CD8-positive, alpha-beta memory T cell (primary cell): Measurements from ENCODE around the gene KCNN4. TPM values are rescaled to one million over a fixed set of nuclear protein-coding genes. Genes with fewer than 3 reads are reported as not detected.

ENCODE experiments used
- CTCF ChIA-PET: fragments of 350-600 bp; sonication (Branson Sonifier 250); formaldehyde crosslinking; loops from one replicate; lab custom pipeline; 2021; ENCODE audit warnings: antibody characterized with exemption; lab: Charles Lee
- POLR2A ChIA-PET: fragments of 350-600 bp; sonication (Branson Sonifier 250); formaldehyde crosslinking; loops from one replicate; lab custom pipeline; 2021; ENCODE audit warnings: antibody characterized with exemption; lab: Charles Lee
- DNase-seq, 5 donors: peaks; one replicate each; pipeline versions ENCODE4 v3.0.0 to v3.0.0-alpha.2; 2020 to 2022; ENCODE audit warnings: mixed read lengths in 1 of 5
- H3K27ac ChIP-seq: one replicate; pipeline ENCODE4 v1.7.0; 2013; ENCODE audit warnings: low read depth, mild to moderate bottlenecking, low read length, moderate library complexity
- H3K27me3 ChIP-seq: 2 replicates; pipeline ENCODE4 v1.7.0; 2013; ENCODE audit warnings: low read length, mild to moderate bottlenecking; ENCODE audit not compliant: insufficient read depth, poor library complexity, severe bottlenecking
- H3K36me3 ChIP-seq: 2 replicates; pipeline ENCODE4 v1.7.0; 2013; ENCODE audit warnings: mild to moderate bottlenecking, low read length, moderate library complexity; ENCODE audit not compliant: insufficient read depth
- H3K4me1 ChIP-seq: 2 replicates; pipeline ENCODE4 v1.7.0; 2013; ENCODE audit warnings: mild to moderate bottlenecking, low read length, moderate library complexity; ENCODE audit not compliant: insufficient read depth
- H3K4me3 ChIP-seq: 2 replicates; pipeline ENCODE4 v1.7.0; 2013; ENCODE audit warnings: mild to moderate bottlenecking, low read length
- H3K9me3 ChIP-seq: 2 replicates; pipeline ENCODE4 v1.7.0; 2013; ENCODE audit warnings: mild to moderate bottlenecking, low read length
- H3K27ac Mint-ChIP-seq, 8 donors: one replicate each; pipeline ENCODE4 v1.8.0; 2020 to 2021; ENCODE audit warnings: mixed read lengths in 8 of 8, mild to moderate bottlenecking in 6 of 8, inconsistent platforms in 3 of 8, moderate library complexity in 3 of 8
- H3K27me3 Mint-ChIP-seq, 2 donors: one replicate each; pipeline ENCODE4 v1.8.0; 2020 to 2021; ENCODE audit warnings: mixed read lengths in 2 of 2, mild to moderate bottlenecking in 1 of 2, moderate library complexity in 1 of 2
- H3K36me3 Mint-ChIP-seq, 3 donors: one replicate each; pipeline ENCODE4 v1.8.0; 2020 to 2021; ENCODE audit warnings: mixed read lengths in 3 of 3, inconsistent platforms in 1 of 3, mild to moderate bottlenecking in 1 of 3
- H3K4me1 Mint-ChIP-seq, 3 donors: one replicate each; pipeline ENCODE4 v1.8.0; 2020 to 2021; ENCODE audit warnings: mixed read lengths in 3 of 3, inconsistent platforms in 1 of 3, mild to moderate bottlenecking in 1 of 3
- H3K4me3 Mint-ChIP-seq, 7 donors: one replicate each; pipeline ENCODE4 v1.8.0; 2020 to 2021; ENCODE audit warnings: mixed read lengths in 7 of 7, mild to moderate bottlenecking in 6 of 7, moderate library complexity in 4 of 7, inconsistent platforms in 2 of 7
- H3K9me3 Mint-ChIP-seq, 5 donors: one replicate each; pipeline ENCODE4 v1.8.0; 2020 to 2022; ENCODE audit warnings: mixed read lengths in 5 of 5, mild to moderate bottlenecking in 3 of 5, moderate library complexity in 2 of 5, inconsistent platforms in 1 of 5
- polyA plus RNA-seq: library from polyadenylated mRNA; unstranded; fragments of 300-500 nt; fragmentation: Illumina TruSeq; gene quantifications from one replicate; pipeline ENCODE4 v1.2.3, GENCODE V29; 2021
- total RNA-seq, 2 experiments: library from RNA; stranded (reverse); gene quantifications; one replicate each; pipeline ENCODE4 v1.2.3, GENCODE V29; 2021

The KCNN4 gene
- total and polyA plus RNA-seq, 3 experiments from 2014 or later, result 8.3 to 97.6 (median 93.8) TPM

DNA sequence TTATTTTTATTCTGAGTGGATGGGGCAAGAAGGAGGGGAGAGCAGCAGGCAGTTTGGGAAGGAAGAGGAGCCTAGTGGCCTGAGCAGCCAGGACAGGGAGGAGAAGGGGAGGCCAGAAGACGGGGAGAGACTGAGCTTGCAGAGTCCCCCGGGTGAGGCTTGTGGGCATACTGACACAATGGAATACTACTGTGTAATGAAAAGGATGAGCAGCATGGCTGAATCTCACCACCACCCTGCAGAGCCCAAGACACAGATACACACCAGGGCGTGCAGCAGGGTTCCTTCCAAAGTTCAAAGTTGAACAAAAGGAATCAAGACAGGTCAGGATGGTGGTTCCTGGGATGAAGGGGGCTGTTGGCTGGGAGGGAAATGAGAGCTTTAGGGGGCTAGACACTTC, 18.0 kb downstream of the KCNN4 start:
- H3K27me3 ChIP-seq, result no peaks in the 10 kb centered on the region
- H3K36me3 ChIP-seq, result no peaks in the 10 kb centered on the region
- peaks cover 0 to 5% (median 1%) of the 10 kb centered on the region in 3 donors for H3K36me3 Mint-ChIP-seq
- H3K4me3 Mint-ChIP-seq, result peak overlapping the region in 1 of 7 donors; percentile 14
- POLR2A ChIA-PET, result no interaction called here
- CTCF ChIA-PET, result interaction anchor here (0.8 to 3.1 kb wide), 5 partner anchors 15 to 94 kb away, joined by 3 to 13 read pairs (median 5); no protein-coding TSS in a partner anchor
- H3K27ac Mint-ChIP-seq, result peak overlapping the region in 6 of 8 donors; percentile 6 to 74 (median 46)
- no peaks in the 10 kb centered on the region for H3K9me3 ChIP-seq
- H3K4me1 Mint-ChIP-seq, result peaks cover 35 to 39% (median 36%) of the 10 kb centered on the region in 3 donors
- H3K9me3 Mint-ChIP-seq, result no peaks in the 10 kb centered on the region
- H3K27me3 Mint-ChIP-seq, result peaks cover 0 to 3% of the 10 kb centered on the region in 2 donors
- peaks cover 34% of the 10 kb centered on the region for H3K4me1 ChIP-seq
- H3K27ac ChIP-seq, result no peak overlapping the region
- no peak for DNase-seq
- H3K4me3 ChIP-seq, result no peak overlapping the region

DNA sequence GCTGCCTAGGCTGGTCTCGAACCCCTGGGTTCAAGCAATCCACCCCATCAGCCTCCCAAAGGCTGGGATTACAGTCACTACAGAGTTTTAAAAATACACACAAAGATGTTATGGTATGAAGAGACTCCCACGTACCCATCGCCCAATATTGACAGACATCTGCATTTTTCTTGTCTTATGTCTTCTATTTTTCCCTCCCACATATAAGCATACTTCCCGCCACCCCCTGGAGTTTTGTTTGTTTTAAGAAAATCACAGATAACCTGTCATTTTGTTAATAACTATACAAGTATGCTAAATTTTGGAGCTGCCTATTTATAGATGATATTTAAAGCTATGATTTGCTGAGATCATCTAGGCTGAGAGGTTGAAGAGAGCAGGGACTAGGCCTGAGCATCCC, 19.8 kb downstream of the KCNN4 start:
- H3K27ac Mint-ChIP-seq, result peak overlapping the region in 1 of 8 donors; percentile 35
- no peak overlapping the region for H3K4me3 Mint-ChIP-seq
- CTCF ChIA-PET, result interaction anchor here (3.1 kb wide), 1 partner anchor 17 kb away, joined by 13 read pairs; no protein-coding TSS in a partner anchor
- POLR2A ChIA-PET, result no interaction called here
- peaks cover 21% of the 10 kb centered on the region for H3K4me1 ChIP-seq
- H3K4me3 ChIP-seq, result no peak overlapping the region
- H3K36me3 Mint-ChIP-seq, result peaks cover 0 to 2% (median 1%) of the 10 kb centered on the region in 3 donors
- no peaks in the 10 kb centered on the region for H3K9me3 Mint-ChIP-seq
- no peaks in the 10 kb centered on the region for H3K27me3 ChIP-seq
- no peak for DNase-seq
- peaks cover 27 to 29% (median 29%) of the 10 kb centered on the region in 3 donors for H3K4me1 Mint-ChIP-seq
- peaks cover 0 to 3% of the 10 kb centered on the region in 2 donors for H3K27me3 Mint-ChIP-seq
- no peak overlapping the region for H3K27ac ChIP-seq
- H3K9me3 ChIP-seq, result no peaks in the 10 kb centered on the region
- no peaks in the 10 kb centered on the region for H3K36me3 ChIP-seq

DNA sequence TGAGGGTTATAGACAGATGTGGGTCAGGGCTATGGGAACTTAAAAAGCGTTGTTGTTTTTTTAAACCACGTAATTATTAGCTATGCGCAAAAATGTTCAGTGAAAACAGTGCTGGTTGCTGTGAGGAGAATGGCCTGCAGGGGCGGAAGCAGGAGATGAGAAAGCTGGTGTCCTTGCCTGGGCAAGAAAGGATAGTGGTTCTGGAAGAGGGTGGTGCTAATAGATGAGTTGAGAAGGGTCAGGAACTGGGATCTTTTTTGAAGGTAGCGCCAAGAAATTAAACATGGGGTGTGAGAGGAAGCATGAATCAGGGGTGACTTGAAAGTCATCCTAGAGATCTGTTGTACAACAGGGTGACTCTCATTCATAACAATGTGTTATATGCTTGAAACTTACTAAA, 21.3 kb downstream of the KCNN4 start:
- POLR2A ChIA-PET, result no interaction called here
- H3K4me1 ChIP-seq, result peaks cover 10% of the 10 kb centered on the region
- Mint-ChIP-seq H3K9me3 (peaks cover 0 to 4% (median 0%) of the 10 kb centered on the region in 5 donors), H3K4me1 (peaks cover 24 to 27% (median 24%) of the 10 kb centered on the region in 3 donors), H3K27me3 (peaks cover 0 to 6% of the 10 kb centered on the region in 2 donors), H3K4me3 (no peak overlapping the region), H3K36me3 (peaks cover 0 to 7% (median 0%) of the 10 kb centered on the region in 3 donors), H3K27ac (peak overlapping the region in 1 of 8 donors; percentile 72)
- no peaks in the 10 kb centered on the region for H3K27me3 ChIP-seq
- CTCF ChIA-PET, result interaction anchor here (1.3 kb wide), 1 partner anchor 14 kb away, joined by 3 read pairs; no protein-coding TSS in a partner anchor
- DNase-seq, result no peak
- no peaks in the 10 kb centered on the region for H3K9me3 ChIP-seq
- no peak overlapping the region for H3K27ac ChIP-seq
- no peaks in the 10 kb centered on the region for H3K36me3 ChIP-seq
- H3K4me3 ChIP-seq, result no peak overlapping the region

DNA sequence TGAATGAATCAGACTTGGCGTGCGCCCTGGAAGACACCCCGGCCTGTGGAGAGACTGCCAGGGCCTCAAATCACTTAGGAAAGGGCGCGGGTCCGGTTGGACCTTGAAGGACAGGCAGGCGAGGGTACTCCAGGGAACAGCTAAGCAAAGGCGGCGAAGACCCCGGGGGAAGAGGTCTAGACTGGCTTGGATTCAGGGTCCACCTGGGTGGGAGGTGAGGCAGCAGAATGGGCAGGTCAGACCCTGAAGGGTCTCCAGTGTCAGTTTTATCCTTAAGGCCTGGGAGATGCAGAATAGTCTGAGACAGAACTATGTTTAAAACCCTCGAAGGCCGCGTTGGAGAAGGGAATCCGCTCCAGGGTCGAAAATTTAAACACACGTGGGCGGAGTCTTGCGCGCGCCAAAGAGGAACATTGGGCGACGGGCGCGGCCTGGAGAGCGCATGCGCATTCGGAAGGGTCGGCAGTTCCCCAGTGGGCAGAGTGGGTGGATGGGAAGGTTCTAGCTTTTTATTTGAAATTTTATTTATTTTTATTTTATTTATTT, 25.4 kb downstream of the KCNN4 start:
- Mint-ChIP-seq H3K27me3 (peaks cover 0 to 5% of the 10 kb centered on the region in 2 donors), H3K4me1 (peaks cover 38 to 47% (median 41%) of the 10 kb centered on the region in 3 donors), H3K4me3 (peak overlapping the region; percentile 92 to 98 (median 97)), H3K27ac (peak overlapping the region; percentile 98 to 99 (median 98)), H3K9me3 (peaks cover 0 to 4% (median 0%) of the 10 kb centered on the region in 5 donors), H3K36me3 (peaks cover 0 to 25% (median 3%) of the 10 kb centered on the region in 3 donors)
- CTCF ChIA-PET, result interaction anchor here (1.0 to 4.2 kb wide), 4 partner anchors 10 to 30 kb away, joined by 3 to 27 read pairs (median 8); no protein-coding TSS in a partner anchor
- Histone ChIP-seq H3K27ac (peak overlapping the region; percentile 94), H3K9me3 (no peaks in the 10 kb centered on the region), H3K4me1 (peaks cover 33% of the 10 kb centered on the region), H3K4me3 (peak overlapping the region; percentile 99), H3K36me3 (peaks cover 3% of the 10 kb centered on the region), H3K27me3 (no peaks in the 10 kb centered on the region)
- POLR2A ChIA-PET, result interaction anchor here (1.0 to 2.9 kb wide), 4 partner anchors 10 to 87 kb away, joined by 5 to 19 read pairs (median 8); partner anchors contain the start of gene KCNN4
- DNase-seq, result peak; percentile 67 to 84 (median 75)

DNA sequence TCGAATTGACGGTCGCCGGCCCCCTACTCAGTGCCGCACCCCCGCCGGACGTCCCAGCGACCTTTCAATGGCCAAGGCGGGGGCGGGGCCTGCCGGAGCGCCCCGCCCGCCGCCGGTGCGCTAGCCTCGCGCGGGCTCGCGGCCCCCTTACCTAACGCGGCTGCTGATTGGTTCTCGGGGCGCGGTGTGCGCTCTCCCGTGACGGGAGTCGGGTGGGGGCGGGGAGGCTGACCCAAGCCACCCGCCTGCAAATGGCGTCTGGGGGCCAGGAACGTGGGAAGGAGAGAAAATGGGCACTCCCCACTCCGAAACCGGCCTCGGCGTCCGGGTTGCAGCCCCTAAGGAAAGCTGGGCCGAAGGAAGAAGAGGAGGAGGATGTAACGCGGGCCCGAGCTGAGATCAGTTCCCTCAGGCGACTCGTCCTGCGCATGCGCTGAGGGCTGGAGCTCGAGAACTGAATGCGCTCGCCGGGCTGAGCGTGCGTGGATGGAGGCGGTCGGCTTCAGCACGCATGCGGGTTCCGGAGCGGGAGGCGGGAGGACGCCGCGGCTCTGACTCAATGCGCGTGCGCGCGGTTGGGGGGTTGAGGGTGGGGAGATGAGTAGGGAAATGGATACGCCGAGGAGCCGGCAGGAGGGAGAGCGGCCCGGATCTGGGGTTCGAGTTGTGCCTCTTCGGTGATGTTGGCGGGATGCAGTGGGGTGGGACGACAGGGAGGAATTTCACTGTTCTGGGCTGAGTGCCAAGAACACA, 26.1 kb downstream of the KCNN4 start, which contains the start of gene SMG9:
Gene SMG9 (minus strand): TSS at position 460 of the 753 bp plus-strand sequence. CDS start 4,221 bp downstream, outside the sequence.
- peak; percentile 98 to 99 (median 99) for DNase-seq
- Mint-ChIP-seq H3K4me1 (peaks cover 38 to 53% (median 45%) of the 10 kb centered on the region in 3 donors), H3K4me3 (peak within 1 kb of the TSS; percentile 92 to 98 (median 97)), H3K27me3 (peaks cover 0 to 5% of the 10 kb centered on the region in 2 donors), H3K27ac (peak within 1 kb of the TSS; percentile 98 to 99 (median 98)), H3K9me3 (peaks cover 0 to 4% (median 0%) of the 10 kb centered on the region in 5 donors), H3K36me3 (peaks cover 0 to 32% (median 6%) of the 10 kb centered on the region in 3 donors)
- H3K9me3 ChIP-seq, result no peaks in the 10 kb centered on the region
- peaks cover 9% of the 10 kb centered on the region for H3K36me3 ChIP-seq
- H3K4me3 ChIP-seq, result peak within 1 kb of the TSS; percentile 99
- CTCF ChIA-PET, result interaction anchor here (1.0 to 4.2 kb wide), 4 partner anchors 9 to 30 kb away, joined by 3 to 27 read pairs (median 8); no protein-coding TSS in a partner anchor
- POLR2A ChIA-PET, result interaction anchor here (0.8 to 2.9 kb wide), 5 partner anchors 11 to 199 kb away, joined by 3 to 19 read pairs (median 7); partner anchors contain the start of gene KCNN4
- H3K27ac ChIP-seq, result peak within 1 kb of the TSS; percentile 94
- no peaks in the 10 kb centered on the region for H3K27me3 ChIP-seq
- H3K4me1 ChIP-seq, result peaks cover 33% of the 10 kb centered on the region

DNA sequence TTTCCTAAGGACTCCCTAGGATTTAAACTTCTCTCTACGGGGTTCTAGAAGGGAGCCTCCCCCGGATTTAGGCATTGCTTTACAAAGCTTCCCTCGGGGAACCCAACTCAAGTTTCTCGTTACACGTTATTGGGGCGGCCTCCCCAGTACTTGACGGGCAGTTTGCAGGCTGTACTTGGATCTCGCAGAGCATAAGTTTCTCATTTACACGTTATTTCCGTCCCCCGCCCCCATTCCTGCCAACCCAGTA, 26.6 kb downstream of the KCNN4 start:
- Mint-ChIP-seq H3K4me3 (peak overlapping the region; percentile 92 to 98 (median 97)), H3K36me3 (peaks cover 0 to 37% (median 8%) of the 10 kb centered on the region in 3 donors), H3K9me3 (peaks cover 0 to 4% (median 0%) of the 10 kb centered on the region in 5 donors), H3K27me3 (peaks cover 0 to 5% of the 10 kb centered on the region in 2 donors), H3K4me1 (peaks cover 38 to 53% (median 45%) of the 10 kb centered on the region in 3 donors), H3K27ac (peak overlapping the region; percentile 89 to 99 (median 98))
- Histone ChIP-seq H3K4me3 (peak overlapping the region; percentile 99), H3K4me1 (peaks cover 33% of the 10 kb centered on the region), H3K27me3 (no peaks in the 10 kb centered on the region), H3K27ac (peak overlapping the region; percentile 94), H3K36me3 (peaks cover 13% of the 10 kb centered on the region), H3K9me3 (no peaks in the 10 kb centered on the region)
- ChIA-PET POLR2A (interaction anchor here (0.6 to 2.9 kb wide), 5 partner anchors 11 to 199 kb away, joined by 3 to 19 read pairs (median 5); partner anchors contain the start of gene KCNN4), CTCF (interaction anchor here (1.0 to 4.2 kb wide), 4 partner anchors 9 to 31 kb away, joined by 3 to 27 read pairs (median 8); no protein-coding TSS in a partner anchor)
- DNase-seq, result no peak

DNA sequence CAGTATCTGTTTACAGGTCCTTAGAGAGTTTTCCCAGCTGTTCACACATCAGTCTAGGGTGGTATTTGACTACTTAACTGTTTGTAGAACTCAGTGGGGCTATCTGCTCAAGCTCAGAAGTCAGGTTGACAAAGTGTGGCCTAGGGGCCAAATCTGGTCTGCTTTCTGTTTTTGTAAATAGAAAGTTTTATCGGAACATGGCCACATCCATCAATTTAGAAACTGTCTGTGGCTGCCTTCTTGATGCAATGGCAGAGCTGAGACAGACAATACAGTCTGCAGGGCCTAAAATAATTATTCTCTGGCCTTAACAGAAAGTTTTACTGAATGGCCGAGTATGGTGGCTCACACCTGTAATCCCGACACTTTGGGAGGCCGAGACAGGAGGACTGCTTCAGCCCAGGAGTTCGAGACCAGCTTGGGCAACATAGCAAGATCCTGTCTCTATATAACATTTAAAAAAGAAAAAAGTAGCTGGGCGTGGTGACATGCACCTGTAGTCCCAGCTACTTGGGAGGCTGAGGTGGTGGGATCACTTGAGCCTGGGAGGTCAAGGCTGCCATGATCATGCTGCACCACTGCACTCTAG, 28.4 kb downstream of the KCNN4 start:
- H3K27me3 Mint-ChIP-seq, result peaks cover 0 to 5% of the 10 kb centered on the region in 2 donors
- peaks cover 4 to 52% (median 15%) of the 10 kb centered on the region in 3 donors for H3K36me3 Mint-ChIP-seq
- DNase-seq, result no peak
- H3K4me1 ChIP-seq, result peaks cover 33% of the 10 kb centered on the region
- peaks cover 28% of the 10 kb centered on the region for H3K36me3 ChIP-seq
- H3K27me3 ChIP-seq, result no peaks in the 10 kb centered on the region
- ChIA-PET POLR2A (no interaction called here), CTCF (interaction anchor here (0.7 to 4.2 kb wide), 3 partner anchors 14 to 83 kb away, joined by 3 to 27 read pairs (median 3); partner anchors contain the start of gene PLAUR)
- H3K27ac ChIP-seq, result no peak overlapping the region
- no peaks in the 10 kb centered on the region for H3K9me3 ChIP-seq
- peaks cover 46 to 65% (median 58%) of the 10 kb centered on the region in 3 donors for H3K4me1 Mint-ChIP-seq
- peak overlapping the region in 4 of 7 donors; percentile 4 to 96 (median 62) for H3K4me3 Mint-ChIP-seq
- H3K9me3 Mint-ChIP-seq, result peaks cover 0 to 4% (median 0%) of the 10 kb centered on the region in 5 donors
- no peak overlapping the region for H3K4me3 ChIP-seq
- H3K27ac Mint-ChIP-seq, result peak overlapping the region; percentile 21 to 99 (median 80)
